ENCODE measurements around the gene INCA1. TPM values are rescaled to one million over a fixed set of nuclear protein-coding genes. Genes with fewer than 3 reads are reported as not detected.
A peak's percentile ranks its signal among the peaks of the same experiment; 100 is the strongest.
"Not testable (repeated sequence)": the region's sequence is repeated elsewhere in the genome, so short reads cannot be mapped to it uniquely, and the experiment has no call there.

The INCA1 gene
- total and polyA plus RNA-seq, 3 donors from 2014 or later = 32.6 to 64.4 (median 53.0) TPM

GRCh38 chr17:5033352-5034015 lies 36.2 kb upstream of the INCA1 start:
- WGBS, 2 donors = 87 to 90% methylated on average over 9 to 13 of the region's 13 CpGs
- Histone ChIP-seq H3K36me3 (ENCODE audit: low read depth, missing control alignments) (no peaks in the 10 kb centered on the region), H3K9me3 (no peaks in the 10 kb centered on the region), H3K4me3 (no peak overlapping the region), H3K27me3 (no peaks in the 10 kb centered on the region), H3K4me1 (no peaks in the 10 kb centered on the region), H3K27ac (no peak overlapping the region)
- DNase-seq = no peak
- intact Hi-C loops (cut with DNase I; ENCODE audit: low total_unique reads) = no loop called here
- TF ChIP-seq, protein P1, sequence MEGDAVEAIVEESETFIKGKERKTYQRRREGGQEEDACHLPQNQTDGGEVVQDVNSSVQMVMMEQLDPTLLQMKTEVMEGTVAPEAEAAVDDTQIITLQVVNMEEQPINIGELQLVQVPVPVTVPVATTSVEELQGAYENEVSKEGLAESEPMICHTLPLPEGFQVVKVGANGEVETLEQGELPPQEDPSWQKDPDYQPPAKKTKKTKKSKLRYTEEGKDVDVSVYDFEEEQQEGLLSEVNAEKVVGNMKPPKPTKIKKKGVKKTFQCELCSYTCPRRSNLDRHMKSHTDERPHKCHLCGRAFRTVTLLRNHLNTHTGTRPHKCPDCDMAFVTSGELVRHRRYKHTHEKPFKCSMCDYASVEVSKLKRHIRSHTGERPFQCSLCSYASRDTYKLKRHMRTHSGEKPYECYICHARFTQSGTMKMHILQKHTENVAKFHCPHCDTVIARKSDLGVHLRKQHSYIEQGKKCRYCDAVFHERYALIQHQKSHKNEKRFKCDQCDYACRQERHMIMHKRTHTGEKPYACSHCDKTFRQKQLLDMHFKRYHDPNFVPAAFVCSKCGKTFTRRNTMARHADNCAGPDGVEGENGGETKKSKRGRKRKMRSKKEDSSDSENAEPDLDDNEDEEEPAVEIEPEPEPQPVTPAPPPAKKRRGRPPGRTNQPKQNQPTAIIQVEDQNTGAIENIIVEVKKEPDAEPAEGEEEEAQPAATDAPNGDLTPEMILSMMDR (IDR thresholded peaks at IDR 0.05) = no peak
- no peak for TF ChIP-seq POLR2A (IDR thresholded peaks at IDR 0.05)

DNA sequence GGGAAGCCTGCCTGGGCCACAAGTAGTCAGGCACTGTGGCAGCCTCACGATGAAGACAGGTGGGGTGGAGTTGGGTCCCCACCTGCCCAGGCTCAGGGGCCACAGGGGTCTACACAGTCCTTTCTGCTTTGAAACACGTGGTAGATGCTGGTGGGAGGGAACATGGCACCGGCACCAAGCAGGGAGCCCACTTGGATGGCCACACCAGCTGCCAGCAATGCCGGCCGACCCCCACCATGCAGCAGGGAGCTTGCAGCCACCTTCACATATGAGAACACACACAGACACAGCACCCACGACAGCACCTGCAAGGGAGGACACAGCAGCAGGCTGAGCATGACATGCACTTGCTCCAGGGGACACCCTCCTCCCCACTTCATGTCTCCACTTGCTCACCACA lies 35.5 kb upstream of the INCA1 start:
- intact Hi-C loops (cut with DNase I; ENCODE audit: low total_unique reads) = no loop called here
- no peaks in the 10 kb centered on the region for H3K4me1 ChIP-seq
- no peaks in the 10 kb centered on the region for H3K27me3 ChIP-seq
- WGBS, 2 donors = 90 to 92% methylated on average over 5 to 6 of the region's 6 CpGs
- TF ChIP-seq, protein P1 (IDR thresholded peaks at IDR 0.05) = no peak
- TF ChIP-seq POLR2A (IDR thresholded peaks at IDR 0.05) = no peak
- no peak for DNase-seq
- no peaks in the 10 kb centered on the region for H3K9me3 ChIP-seq
- H3K4me3 ChIP-seq = no peak overlapping the region
- H3K36me3 ChIP-seq (ENCODE audit: low read depth, missing control alignments) = no peaks in the 10 kb centered on the region
- H3K27ac ChIP-seq = no peak overlapping the region

- intact Hi-C loops (cut with DNase I; ENCODE audit: low total_unique reads) = no loop called here
- Histone ChIP-seq H3K9me3 (no peaks in the 10 kb centered on the region), H3K4me1 (no peaks in the 10 kb centered on the region), H3K27ac (peak overlapping the region in 1 of 2 donors; percentile 53), H3K36me3 (ENCODE audit: low read depth, missing control alignments) (no peaks in the 10 kb centered on the region), H3K27me3 (no peaks in the 10 kb centered on the region), H3K4me3 (peak overlapping the region; percentile 47 to 50)
- peak; percentile 82 for DNase-seq
- no peak for TF ChIP-seq POLR2A (IDR thresholded peaks at IDR 0.05)
- TF ChIP-seq, protein P1 (IDR thresholded peaks at IDR 0.05) = peak; percentile 56 to 90 (median 84)
- WGBS, 2 donors = 2% methylated on average over 33 to 40 of the region's 48 CpGs
Measured at GRCh38 chr17:5031365-5032082, 34.2 kb upstream of the INCA1 start.

DNA sequence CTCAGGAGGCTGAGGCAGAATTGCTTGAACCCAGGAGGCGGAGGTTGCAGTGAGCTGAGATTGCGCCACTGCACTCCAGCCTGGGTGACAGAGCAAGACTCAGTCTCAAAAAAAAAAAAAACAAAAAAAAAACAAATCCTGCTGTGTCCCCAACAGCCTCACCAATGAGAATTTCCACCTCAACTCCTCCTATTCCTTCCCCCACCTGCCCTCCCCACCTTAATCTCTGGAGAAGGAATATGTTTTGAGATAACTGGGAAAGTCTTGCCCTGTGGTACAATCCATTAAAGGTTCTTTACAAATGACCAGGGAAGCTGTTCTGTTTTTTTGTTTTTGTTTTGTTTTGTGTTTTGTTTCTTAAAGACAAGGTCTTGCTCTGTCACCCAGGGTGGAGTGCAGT lies 32.8 kb upstream of the INCA1 start:
- H3K27ac ChIP-seq; H3K4me1 ChIP-seq; intact Hi-C loops (cut with DNase I; ENCODE audit: low total_unique reads); H3K4me3 ChIP-seq; H3K36me3 ChIP-seq (ENCODE audit: low read depth, missing control alignments); H3K27me3 ChIP-seq; H3K9me3 ChIP-seq; DNase-seq: not testable (repeated sequence)
- WGBS, 2 donors = 96 to 100% methylated on average over 2 of the region's 2 CpGs

GRCh38 chr17:5027916-5028315 lies 30.6 kb upstream of the INCA1 start:
- no peaks in the 10 kb centered on the region for H3K36me3 ChIP-seq (ENCODE audit: low read depth, missing control alignments)
- no peak for DNase-seq
- H3K4me3 ChIP-seq = no peak overlapping the region
- H3K27me3 ChIP-seq = no peaks in the 10 kb centered on the region
- intact Hi-C loops (cut with DNase I; ENCODE audit: low total_unique reads) = no loop called here
- TF ChIP-seq, protein P1 (IDR thresholded peaks at IDR 0.05) = no peak
- no peak for TF ChIP-seq POLR2A (IDR thresholded peaks at IDR 0.05)
- no peaks in the 10 kb centered on the region for H3K4me1 ChIP-seq
- H3K9me3 ChIP-seq = no peaks in the 10 kb centered on the region
- WGBS, 2 donors = 85 to 86% methylated on average over 5 of the region's 5 CpGs
- H3K27ac ChIP-seq = no peak overlapping the region

Measured in testis (tissue), 3 donors.